ENCODE measurements around the gene COL4A2.

COL4A2 gene

DNA sequence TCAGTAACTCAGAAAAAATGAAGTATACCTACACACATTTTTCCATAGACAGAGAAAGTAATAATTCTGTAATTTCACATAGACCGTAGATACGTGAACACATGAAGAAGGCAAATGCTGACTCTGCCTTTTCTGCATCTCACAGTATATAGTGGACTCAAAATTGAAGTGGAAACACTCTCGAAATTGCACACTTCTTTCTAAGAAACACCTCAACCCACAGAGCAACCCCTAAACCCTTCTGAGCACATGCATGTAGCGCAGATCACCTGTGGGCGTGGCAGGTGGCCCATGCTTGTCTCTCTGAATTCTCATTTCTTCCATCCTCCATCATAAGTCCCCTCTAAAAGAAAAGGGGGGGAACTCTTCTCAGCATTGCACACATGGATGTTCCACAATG lies 34.9 kb upstream of the COL4A2 start:
- DNase-seq (ENCODE audit: low read depth in 2 of 2): no peak

DNA sequence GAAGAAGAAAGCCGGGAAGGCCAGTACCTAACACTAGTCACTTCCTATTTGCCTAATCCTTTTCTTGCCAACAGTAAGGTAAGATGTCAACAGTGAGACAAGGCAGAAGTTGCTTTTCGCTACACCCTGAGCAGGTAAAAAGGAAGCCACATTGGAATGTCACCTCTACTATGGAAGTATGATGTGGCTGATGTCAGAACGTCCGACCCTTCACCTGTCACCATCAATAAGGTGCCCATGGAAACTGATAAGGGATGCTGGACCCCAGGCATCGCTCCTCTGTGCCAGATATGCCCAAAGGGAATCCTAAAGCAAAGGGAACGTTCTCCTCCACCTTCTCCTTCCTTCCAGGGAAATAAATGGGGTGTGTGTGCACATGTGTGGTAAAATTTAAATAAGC lies 34.4 kb upstream of the COL4A2 start:
- DNase-seq (ENCODE audit: low read depth in 2 of 2): no peak

DNA sequence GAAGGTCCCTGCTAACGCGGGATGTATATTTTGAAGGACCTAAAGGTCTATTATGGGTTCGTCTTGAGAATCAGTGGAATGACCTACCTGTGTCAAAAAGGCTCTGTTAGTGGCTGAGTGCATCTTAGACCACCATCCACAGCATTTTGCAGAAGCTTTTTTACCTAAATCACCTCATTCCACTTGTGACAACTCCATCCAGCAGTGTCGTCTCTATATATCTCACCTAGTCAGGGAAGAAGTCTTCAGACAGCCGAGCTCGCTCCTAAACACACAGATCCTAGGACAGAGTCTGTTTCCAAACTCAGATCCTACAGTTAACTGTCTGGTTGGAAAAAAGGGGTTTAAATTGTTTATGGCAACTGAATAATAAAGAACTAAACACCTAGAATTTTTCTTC lies 33.8 kb upstream of the COL4A2 start:
- no peak for DNase-seq (ENCODE audit: low read depth in 2 of 2)

DNA sequence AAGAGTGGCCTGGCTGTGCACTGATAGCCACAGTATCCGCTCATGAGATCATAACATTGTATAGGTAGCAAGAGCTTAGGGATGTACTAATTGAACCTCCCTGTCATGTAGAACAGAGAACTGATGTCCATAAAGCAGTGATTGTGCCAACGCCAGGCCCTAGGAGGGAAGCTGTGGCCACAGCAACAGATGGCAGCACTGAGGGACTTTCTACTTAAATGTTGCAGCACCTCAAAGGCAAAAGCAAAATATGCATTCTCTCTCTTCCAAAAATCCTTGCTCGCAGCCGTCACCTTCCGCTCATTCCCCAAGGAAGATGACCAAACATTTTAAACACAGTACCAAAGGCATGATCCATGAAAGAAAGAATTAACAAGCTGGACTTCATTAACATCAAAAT lies 32.4 kb upstream of the COL4A2 start:
- no peak for DNase-seq (ENCODE audit: low read depth in 2 of 2)

DNA sequence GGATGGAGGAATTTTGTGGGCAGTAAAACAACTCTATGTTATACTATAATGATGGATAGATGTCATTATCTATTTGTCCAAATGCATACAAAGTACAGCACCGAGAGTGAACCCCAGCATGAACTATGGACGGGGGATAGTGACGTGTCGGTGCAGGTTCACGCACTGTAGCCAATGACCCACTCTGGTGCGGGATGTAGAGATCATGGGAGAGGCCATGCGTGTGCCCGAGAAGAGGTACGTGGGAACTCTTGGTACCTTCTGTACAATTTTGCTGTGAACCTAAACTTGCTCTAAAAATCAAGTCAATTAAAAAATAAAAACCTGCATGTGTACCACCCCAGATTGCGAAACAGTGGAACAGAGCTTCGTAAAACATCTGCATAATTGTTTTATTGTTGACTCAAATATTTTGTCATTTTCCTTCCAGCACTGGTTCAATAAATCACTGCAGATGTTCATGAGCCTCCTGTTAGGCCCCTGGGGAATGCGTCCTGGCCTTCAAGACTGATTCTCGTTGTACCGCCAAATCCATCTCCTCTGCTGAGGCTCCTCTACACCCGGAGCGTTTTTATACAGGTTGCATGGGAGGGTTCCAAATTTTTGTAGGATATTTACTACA lies 31.0 kb upstream of the COL4A2 start:
- no peak for DNase-seq (ENCODE audit: low read depth in 2 of 2)

DNA sequence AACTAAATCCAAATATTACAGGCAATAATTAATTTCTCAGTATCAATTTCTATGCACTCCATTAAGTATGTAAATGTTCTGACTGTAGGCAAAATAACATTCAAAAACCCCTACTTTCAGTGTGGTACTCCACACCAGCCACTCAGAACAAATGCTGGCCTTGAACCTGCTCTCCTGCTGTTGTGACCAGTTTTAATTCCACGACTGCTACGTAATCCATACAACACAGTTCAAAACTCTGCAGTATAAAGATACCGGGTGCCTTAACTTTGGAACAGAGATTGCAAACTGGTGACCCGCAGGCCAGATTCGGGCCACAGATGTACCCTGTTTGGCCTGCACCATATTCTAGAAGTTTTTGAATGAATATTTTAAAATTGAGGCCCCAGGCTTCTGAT lies 30.5 kb upstream of the COL4A2 start:
- no peak for DNase-seq (ENCODE audit: low read depth in 2 of 2)

DNA sequence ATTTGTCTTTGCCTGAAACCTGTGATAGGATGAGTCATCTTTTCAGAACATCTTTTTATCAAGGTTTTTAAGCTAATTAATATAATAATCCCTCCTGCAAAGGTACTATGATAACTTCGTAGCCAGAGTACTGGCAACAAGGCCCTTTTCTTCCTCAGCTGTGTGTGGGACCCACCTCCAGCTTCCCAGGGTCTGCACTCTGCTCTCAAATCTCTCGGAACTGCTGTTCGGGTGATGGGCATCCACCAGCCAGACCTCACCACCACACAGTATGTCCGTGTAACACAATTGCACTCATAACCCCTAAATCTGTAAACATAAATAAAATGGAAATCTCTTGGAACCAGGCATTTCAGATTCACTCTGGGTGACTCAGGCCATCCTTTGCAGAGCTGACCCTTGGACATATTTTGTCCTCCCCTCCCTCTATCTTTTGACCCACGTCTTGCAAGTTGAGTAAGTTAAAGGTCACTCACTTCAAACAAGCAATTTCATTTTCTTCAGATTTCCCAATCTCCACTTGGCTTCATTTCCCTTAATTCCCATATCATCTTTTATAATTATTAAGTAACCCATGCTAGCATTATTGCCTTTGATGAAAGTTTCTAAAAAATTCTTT lies 29.6 kb upstream of the COL4A2 start:
- no peak for DNase-seq (ENCODE audit: low read depth in 2 of 2)

DNA sequence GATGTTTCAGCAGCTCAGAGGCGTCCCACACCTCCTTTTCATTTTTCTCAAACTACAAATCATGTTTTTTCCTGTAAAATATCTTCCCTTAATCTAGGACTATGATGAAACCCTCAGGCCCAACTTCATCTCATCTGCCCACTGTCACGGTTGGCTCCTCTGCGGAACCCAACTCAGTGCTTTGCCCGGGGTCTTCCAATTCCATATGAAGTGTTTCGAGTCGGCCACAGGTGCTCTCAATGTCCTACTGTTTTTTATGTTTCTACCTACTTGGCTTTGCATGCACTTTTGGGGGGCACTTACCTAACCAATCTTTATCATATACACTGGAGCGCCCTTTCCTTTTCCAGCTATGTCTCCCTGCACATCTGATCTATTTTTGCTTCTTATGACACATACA lies 28.2 kb upstream of the COL4A2 start:
- DNase-seq (ENCODE audit: low read depth in 2 of 2): no peak

DNA sequence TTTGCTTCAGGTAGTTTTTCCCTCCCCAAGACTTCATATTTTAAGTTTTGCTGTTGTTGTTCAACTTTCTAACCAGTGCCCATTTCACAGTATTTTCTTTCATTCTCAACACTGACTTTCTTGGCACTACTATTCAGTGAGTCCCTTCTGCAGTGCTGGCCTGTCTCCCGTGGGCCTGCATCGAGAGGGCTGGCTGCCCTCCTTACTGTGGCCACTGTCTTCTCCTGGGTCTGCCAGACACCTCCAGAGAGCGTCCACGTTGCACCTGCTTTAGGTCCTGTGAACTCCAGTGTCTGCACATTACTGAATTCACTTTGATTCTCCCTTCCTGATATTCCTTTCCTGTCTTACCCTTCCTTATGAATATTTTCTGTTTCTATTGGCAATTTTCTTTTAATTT lies 27.4 kb upstream of the COL4A2 start:
- no peak for DNase-seq (ENCODE audit: low read depth in 2 of 2)

DNA sequence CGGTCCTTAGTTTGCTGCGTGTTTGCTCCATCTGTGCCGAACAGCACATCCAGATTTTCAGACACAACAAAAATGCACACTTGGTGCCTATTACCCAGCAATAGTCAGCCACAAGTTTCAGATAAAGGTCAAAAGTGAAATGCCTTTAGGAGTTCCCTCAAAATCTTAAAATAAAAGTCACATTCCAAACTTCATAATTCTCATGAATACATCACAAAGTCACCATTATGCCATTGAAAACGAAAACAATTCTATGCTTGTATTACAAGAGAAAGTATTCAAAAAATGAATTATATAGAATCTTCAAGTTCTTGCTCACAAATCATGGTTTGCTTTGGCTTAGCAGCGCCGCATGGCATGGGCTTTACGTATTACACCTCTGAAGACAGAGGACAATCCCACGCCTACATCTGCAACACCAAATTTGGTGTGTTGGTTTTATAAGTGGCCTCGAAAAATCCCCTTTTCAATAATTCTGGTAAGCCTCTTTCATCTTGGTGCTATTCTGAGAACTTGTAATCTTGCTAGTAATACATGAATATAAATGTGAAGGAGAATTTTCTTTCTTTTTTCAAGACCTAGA lies 26.8 kb upstream of the COL4A2 start:
- no peak for DNase-seq (ENCODE audit: low read depth in 2 of 2)

DNA sequence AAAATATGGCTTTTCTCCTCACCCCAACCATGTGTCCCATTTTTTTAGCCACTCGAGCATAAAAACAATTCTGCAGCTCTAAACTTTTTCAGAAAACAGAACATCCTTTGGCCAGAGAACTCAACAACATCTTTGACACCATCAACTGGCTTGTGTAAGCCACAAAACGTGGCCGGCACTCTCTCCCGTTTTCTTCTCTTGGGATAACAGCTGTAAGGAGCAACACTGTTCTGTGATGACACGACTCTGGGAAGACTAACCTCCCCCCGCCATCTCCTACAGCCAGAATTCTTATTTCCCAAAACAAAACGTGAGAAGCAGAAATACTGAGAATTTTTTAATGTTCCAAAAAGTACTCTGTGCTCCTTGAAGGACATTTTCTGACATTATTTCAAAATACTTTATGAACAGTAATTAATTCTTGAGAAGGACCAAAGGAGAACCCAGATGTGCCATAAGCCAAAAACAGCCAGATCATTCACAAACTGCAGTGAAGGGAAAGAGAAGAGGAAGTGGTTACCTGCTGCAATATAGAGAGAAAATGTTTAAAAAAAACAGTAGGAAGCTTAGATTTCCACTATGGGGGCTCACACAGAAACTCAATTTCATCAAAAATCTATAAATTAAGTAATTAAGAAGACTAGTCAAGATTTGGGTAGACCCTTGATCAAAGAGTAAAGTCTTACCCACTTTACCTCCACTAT lies 25.9 kb upstream of the COL4A2 start:
- no peak for DNase-seq (ENCODE audit: low read depth in 2 of 2)

DNA sequence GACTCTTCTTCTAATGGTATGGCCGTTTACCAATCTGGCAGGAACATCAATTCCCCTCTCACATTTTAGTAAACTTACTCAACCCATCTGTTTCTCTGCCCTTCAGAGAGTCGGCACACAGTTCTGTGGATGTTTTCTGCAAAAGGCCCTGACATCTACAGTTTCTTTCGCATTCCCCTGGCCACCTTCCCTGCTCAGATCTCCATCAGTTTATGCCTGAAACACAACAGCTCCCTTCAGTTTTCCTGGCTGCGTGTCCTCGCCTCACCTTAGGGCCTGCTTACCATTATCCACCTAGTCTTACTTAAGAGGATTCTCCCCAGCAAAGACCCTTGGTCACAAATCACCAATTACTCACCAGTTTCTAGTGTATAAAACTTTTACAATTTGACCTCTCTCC lies 25.3 kb upstream of the COL4A2 start:
- no peak for DNase-seq (ENCODE audit: low read depth in 2 of 2)

DNA sequence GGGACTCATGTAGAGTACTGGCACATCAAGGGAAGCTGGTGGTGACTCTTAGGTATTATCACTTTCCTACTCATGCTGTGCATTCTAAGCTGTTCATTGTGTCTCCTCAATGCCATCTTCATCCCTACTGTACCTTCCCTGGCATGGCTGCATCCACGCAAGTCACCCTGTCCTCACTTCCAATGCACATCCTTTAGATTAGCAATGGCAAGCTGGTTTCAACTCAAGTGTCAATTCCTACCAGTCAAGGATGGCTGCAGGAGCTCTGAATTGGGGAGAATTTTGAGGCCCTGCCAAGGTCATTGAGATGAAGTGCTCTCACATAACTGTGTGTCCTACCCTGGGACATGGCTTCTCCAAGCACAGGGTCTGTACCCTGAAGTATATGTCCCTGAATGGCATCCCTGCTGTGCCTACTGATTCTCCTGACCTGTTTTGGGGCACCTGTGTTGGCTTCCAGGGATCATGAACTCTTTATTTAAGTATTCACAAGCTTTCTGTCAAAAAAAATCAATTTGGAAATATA lies 24.7 kb upstream of the COL4A2 start:
- no peak for DNase-seq (ENCODE audit: low read depth in 2 of 2)

DNA sequence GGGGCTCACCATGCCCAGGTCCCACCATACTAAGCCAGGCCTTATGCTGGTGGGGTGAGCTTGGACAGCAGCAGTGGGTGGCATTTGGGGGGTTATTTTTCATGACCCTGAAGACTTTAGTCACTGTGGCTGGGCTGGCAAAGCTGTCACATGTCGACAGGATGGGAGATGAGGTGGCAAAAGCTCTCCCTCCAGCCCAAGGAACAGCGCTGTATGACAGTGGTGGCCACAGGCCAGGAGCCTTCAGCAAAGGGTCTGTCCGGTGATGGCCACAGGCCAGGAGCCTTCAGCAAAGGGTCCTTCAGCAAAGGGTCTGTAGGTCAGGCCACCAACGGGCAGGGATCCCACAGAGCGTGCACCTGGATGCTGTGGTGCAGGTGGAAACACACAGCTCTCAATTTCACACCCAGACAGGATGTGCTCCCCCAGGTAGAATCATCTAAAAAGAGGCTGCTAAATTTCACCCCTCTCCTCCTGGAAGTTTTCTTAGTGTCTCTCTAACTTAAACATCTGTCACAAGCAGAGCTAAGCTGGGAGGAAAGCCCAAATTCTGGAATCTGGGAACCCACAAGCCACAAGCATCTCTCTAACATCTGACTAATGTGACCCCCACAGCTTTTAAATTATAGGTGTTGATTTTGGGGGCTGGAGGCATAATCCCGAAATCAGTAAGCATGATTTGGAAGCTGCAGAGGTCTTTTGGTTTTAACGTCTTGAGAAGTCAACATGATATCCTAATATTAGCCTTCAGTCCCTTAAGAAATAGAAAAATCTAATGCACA lies 23.2 kb upstream of the COL4A2 start:
- DNase-seq (ENCODE audit: low read depth in 2 of 2): no peak

DNA sequence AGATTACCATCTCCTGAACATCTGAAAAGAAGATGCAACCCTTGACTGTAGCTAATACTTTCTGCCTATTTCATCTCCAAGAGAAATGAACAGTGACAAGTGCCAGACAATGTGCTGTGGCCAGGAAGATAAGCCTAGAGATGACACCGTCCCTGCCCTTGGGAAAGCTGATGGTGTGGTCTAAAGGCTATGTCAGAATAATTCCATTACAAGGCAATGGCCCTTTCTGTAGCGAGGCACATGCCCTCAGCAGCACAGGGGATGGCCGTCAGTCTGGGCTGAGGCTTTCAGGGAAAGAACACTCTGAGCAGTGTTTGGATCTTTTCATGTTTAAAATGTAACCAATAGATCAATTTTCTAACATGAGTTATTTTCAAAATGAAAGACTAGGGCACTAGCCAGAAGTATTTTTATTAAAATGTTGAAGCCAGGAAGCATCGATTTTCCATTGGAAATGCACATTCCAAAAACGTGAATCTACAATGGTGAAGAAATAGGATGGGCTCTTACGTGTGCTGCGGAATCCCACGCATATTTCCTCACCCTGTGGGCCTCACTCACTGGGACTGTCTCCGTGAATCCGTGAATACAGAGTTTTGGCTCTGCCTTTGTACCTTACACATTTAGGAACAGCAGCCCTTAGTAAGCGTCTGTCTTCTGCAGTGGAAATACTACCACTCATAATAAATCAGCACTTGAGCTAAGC lies 22.2 kb upstream of the COL4A2 start:
- no peak for DNase-seq (ENCODE audit: low read depth in 2 of 2)

DNA sequence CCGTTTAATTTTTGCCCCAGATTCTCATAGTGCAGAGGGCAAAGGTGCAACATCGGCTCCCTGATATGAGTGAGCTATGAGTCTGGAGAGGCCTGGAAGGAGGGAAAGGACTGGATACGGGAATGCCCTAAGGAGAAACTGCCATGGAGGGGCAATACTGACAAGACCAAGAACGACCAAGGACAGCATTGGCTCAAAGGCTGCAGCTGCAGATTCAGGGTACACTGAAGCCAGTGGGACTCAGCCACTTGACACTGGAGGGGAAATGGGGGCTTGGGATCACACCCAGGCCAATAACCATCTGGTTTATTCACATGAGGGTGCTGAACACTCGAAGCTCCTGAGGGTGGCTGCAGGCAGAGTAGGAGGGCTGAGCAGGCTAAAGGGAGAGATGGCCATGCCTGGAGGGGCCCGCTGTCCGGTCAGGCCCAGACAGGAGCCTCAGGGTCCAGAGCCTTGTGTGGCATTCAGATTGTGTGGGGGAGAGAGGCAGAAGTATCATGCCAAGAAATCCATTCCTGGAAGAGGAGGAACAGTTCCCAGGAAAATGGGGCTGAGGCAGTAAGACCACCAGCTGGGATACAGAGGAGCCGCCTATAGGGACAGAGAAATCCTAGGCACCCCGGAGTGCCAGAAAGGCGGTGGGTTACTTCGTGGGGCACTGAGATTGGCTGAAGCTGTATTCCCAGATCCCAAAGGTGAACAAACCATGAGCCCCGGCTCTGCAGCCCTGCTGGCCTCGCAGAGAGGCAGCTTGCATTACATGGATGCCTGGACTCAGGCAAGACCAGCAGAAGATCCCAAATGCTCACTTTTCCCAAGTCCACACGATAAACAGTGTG lies 20.9 kb upstream of the COL4A2 start:
- no peak for DNase-seq (ENCODE audit: low read depth in 2 of 2)

DNA sequence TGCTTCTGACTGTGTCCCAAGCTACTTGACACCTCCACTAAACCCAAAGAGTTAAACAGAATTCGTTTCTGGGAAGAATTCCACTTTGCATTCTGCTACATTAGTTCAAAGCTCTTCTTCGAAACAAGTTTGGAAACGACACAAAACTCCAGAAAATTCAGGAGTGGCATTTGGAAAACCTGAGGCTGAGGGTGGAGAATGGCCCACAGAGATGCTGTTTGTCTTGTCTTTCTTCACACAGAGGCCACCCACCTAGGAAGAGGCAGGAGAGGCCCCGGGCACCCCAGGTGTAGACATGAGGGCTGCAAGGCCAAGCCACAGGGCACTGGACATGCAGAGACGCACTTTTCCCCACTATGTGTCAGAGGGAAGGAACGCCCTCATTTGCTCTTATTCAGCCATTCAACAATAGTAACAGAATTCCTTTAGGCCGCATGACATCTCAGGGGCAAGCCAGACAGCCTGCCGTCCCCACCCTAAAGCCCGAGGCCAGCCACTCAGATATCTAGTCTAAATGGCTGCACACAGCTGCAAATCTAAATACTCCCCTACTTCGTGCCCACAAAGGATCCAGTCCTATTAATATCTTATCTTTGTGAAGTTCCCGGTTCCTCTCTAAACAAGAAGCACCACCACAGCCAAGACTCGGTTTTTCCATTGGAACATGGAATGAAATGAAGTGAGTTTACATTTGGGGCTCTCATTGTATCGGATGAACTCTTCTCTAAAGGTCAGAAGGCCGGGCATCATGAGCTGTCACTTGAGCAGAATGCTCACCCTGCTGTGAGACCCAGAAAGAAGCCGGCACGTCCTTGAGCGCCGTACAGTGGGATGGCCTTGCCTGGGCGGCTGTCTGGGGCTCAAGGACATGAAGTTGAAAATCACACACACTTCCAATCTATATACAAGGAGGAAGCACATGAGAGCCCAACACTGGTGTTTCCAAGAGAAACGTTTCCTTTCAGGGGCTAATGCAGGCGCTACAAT lies 20.0 kb upstream of the COL4A2 start:
- DNase-seq (ENCODE audit: low read depth in 2 of 2): no peak

DNA sequence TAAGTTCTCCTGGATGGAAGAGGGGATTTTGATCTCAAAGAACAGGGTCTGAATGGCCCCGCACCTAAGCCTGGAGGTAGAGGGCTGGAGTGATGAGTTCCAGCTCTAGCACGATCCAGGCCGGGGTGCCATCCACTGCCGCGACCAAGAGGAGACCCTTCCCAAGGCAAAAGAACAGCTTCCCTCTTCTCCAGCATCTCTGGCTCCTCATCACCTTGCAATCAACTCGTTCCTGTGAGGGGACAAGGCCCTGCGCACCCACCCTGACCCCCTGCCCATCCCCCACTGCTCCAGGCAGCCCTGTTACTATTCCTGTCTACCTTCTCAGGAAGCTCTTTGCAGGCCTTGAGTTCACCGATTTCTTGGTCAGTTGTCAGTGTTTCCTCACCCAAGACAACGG lies 17.9 kb upstream of the COL4A2 start:
- no peak for DNase-seq (ENCODE audit: low read depth in 2 of 2)

DNA sequence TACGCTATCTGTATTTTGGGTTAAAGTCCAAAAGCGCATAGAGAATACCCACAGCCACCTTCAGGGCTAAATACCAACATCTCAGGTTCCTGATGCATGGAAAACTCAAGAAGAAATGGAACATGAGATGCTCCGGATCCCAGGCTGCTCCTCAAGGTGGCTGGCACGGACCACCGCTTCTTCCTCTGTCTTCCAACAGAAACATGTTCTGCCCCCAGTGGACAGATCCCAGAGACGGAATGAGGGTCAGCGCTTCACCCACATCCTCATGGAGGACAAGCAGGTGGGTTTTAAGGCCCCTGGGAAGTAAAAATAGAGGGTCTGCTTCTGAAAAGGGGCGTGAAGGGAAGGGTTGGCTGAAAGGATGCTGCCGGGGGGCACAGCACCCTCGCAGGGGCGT lies 17.4 kb upstream of the COL4A2 start:
- DNase-seq (ENCODE audit: low read depth in 2 of 2): no peak
